ENCODE measurements around the gene CNTLN.

Gene CNTLN

DNA sequence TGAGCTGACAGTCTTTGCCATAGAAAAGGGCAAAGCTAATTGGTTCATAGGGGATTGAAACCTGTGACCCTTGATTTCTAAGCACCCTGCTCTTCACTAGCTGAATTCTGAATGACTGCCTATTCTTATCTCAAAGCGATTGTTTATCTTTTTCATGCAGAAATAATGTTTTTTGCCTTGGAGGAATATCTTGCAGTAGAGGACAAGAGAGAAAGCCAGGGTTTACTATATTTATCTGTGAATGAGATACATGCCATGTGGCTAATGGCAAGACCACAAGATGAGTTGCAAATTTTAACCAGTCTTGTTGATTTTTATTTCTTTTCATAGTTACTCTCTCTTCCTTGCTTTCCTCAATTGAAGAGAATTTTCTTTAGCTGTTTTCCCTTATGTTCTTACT is 185.0 kb downstream of the CNTLN start:
- H3K36me3 ChIP-seq (ENCODE audit: insufficient read depth, low read length): no peaks in the 10 kb centered on the region
- TF ChIP-seq EZH2phosphoT487 (IDR thresholded peaks at IDR 0.05; ENCODE audit: borderline replicate concordance): no peak
- TF ChIP-seq, protein P1, sequence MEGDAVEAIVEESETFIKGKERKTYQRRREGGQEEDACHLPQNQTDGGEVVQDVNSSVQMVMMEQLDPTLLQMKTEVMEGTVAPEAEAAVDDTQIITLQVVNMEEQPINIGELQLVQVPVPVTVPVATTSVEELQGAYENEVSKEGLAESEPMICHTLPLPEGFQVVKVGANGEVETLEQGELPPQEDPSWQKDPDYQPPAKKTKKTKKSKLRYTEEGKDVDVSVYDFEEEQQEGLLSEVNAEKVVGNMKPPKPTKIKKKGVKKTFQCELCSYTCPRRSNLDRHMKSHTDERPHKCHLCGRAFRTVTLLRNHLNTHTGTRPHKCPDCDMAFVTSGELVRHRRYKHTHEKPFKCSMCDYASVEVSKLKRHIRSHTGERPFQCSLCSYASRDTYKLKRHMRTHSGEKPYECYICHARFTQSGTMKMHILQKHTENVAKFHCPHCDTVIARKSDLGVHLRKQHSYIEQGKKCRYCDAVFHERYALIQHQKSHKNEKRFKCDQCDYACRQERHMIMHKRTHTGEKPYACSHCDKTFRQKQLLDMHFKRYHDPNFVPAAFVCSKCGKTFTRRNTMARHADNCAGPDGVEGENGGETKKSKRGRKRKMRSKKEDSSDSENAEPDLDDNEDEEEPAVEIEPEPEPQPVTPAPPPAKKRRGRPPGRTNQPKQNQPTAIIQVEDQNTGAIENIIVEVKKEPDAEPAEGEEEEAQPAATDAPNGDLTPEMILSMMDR (conservative IDR thresholded peaks at IDR 0.05; ENCODE audit: low read length): no peak
- H3K9me2 ChIP-seq (replicated peaks; ENCODE audit: low read depth, low read length): no peaks in the 10 kb centered on the region
- H4K20me1 ChIP-seq (ENCODE audit: insufficient read depth, low read length, poor library complexity, severe bottlenecking): no peaks in the 10 kb centered on the region
- H3K4me3 ChIP-seq (ENCODE audit: low read length, poor library complexity, severe bottlenecking): no peak overlapping the region
- no peaks in the 10 kb centered on the region for H3K4me1 ChIP-seq (ENCODE audit: insufficient read depth, low read length, poor library complexity, severe bottlenecking)
- no peak overlapping the region for H3K4me2 ChIP-seq (ENCODE audit: low read depth, low read length, poor library complexity, severe bottlenecking)
- H2AFZ ChIP-seq (ENCODE audit: low read length): no peak overlapping the region
- H3K9ac ChIP-seq (ENCODE audit: low read depth, low read length, poor library complexity, severe bottlenecking): no peak overlapping the region
- no peaks in the 10 kb centered on the region for H3K9me3 ChIP-seq (ENCODE audit: insufficient read depth, low read depth, low read length)
- no peaks in the 10 kb centered on the region for H3F3A ChIP-seq (ENCODE audit: low read depth)
- H3K79me2 ChIP-seq (ENCODE audit: insufficient read depth, low read length): no peaks in the 10 kb centered on the region
- no peaks in the 10 kb centered on the region for H3K27me3 ChIP-seq (ENCODE audit: insufficient read depth, low read length, poor library complexity, severe bottlenecking)

DNA sequence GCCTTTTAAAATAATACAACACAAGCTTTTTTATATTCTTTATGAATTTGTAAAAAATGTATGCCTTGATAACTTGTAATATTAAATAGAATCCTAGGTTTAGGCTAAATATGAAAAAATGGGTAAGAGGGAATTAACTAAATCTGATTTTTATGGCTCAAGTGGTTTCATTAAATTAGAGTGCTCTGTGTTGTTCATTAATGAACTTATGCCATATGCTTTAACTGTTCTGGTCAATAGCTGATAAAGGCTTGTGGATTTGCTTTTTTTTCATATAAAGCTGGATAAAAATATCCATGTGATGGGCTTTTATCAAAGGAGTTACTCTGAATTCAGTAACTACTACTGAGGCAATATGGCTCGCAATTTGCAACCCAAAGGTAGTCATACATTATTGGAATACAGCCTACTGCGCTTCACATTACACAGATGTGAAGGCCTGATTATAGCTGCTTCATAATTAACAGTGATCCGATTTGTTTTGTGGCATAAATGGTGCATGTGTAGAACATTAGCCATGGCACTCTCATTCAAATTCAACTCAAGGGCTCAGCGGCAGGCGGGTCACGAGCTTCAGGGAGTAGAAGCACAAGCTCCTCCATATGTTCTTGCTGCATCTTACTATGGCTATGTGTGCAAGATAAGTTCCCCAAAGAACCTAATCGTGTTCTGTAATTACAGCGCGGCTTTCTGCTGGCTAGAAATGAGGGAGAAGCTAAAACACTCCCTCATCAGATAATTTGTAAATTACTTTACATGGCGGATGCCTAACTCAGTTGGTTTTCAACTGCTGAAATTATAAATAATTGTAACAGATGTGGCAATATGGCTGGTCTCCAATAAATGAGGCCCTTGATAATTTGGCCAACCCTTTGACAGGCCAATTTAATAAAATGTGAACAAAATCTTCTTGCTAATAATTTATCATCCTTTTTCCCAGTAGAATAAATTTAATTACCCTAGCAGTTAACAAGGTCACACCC is 188.3 kb downstream of the CNTLN start:
- no peak overlapping the region for H3K4me2 ChIP-seq (ENCODE audit: low read depth, low read length, poor library complexity, severe bottlenecking)

DNA sequence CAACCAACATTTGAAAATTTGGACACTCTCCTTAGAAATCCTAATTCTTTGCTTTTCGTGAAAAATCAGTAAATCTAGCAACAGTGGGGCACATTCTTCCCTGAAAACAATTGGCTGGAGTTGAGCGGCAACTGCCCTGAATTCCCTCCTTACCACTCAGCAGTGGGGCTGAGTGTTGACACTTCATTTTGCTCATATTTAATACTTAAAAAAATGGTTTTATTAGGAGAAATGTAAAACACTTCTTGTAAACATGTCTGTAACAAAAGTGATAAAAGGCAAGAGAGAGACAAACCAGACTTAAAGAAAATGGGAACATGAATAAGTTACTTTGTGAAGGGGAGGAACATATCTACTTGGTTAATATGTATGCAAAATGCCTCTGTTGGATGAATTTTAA is 193.5 kb downstream of the CNTLN start:
- H3F3A ChIP-seq (ENCODE audit: low read depth): no peaks in the 10 kb centered on the region
- no peaks in the 10 kb centered on the region for H3K27me3 ChIP-seq (ENCODE audit: insufficient read depth, low read length, poor library complexity, severe bottlenecking)
- no peaks in the 10 kb centered on the region for H3K79me2 ChIP-seq (ENCODE audit: insufficient read depth, low read length)
- no peak overlapping the region for H3K4me2 ChIP-seq (ENCODE audit: low read depth, low read length, poor library complexity, severe bottlenecking)
- no peak overlapping the region for H3K9ac ChIP-seq (ENCODE audit: low read depth, low read length, poor library complexity, severe bottlenecking)
- no peaks in the 10 kb centered on the region for H3K36me3 ChIP-seq (ENCODE audit: insufficient read depth, low read length)
- H3K4me1 ChIP-seq (ENCODE audit: insufficient read depth, low read length, poor library complexity, severe bottlenecking): no peaks in the 10 kb centered on the region
- H4K20me1 ChIP-seq (ENCODE audit: insufficient read depth, low read length, poor library complexity, severe bottlenecking): no peaks in the 10 kb centered on the region
- no peak overlapping the region for H3K4me3 ChIP-seq (ENCODE audit: low read length, poor library complexity, severe bottlenecking)
- no peak for TF ChIP-seq EZH2phosphoT487 (IDR thresholded peaks at IDR 0.05; ENCODE audit: borderline replicate concordance)
- TF ChIP-seq, protein P1 (conservative IDR thresholded peaks at IDR 0.05; ENCODE audit: low read length): no peak
- no peaks in the 10 kb centered on the region for H3K9me3 ChIP-seq (ENCODE audit: insufficient read depth, low read depth, low read length)
- H3K9me2 ChIP-seq (replicated peaks; ENCODE audit: low read depth, low read length): no peaks in the 10 kb centered on the region
- H2AFZ ChIP-seq (ENCODE audit: low read length): no peak overlapping the region

More for the DNA sequence above, 188.3 kb downstream of the CNTLN start:
- no peak for TF ChIP-seq EZH2phosphoT487 (IDR thresholded peaks at IDR 0.05; ENCODE audit: borderline replicate concordance)
- TF ChIP-seq, protein P1 (conservative IDR thresholded peaks at IDR 0.05; ENCODE audit: low read length): no peak
- Histone ChIP-seq H3K9me2 (replicated peaks; ENCODE audit: low read depth, low read length) (no peaks in the 10 kb centered on the region), H2AFZ (ENCODE audit: low read length) (no peak overlapping the region), H3K4me3 (ENCODE audit: low read length, poor library complexity, severe bottlenecking) (no peak overlapping the region), H3K4me1 (ENCODE audit: insufficient read depth, low read length, poor library complexity, severe bottlenecking) (no peaks in the 10 kb centered on the region), H3F3A (ENCODE audit: low read depth) (no peaks in the 10 kb centered on the region), H3K9ac (ENCODE audit: low read depth, low read length, poor library complexity, severe bottlenecking) (no peak overlapping the region), H4K20me1 (ENCODE audit: insufficient read depth, low read length, poor library complexity, severe bottlenecking) (no peaks in the 10 kb centered on the region), H3K9me3 (ENCODE audit: insufficient read depth, low read depth, low read length) (no peaks in the 10 kb centered on the region), H3K27me3 (ENCODE audit: insufficient read depth, low read length, poor library complexity, severe bottlenecking) (no peaks in the 10 kb centered on the region), H3K79me2 (ENCODE audit: insufficient read depth, low read length) (no peaks in the 10 kb centered on the region), H3K36me3 (ENCODE audit: insufficient read depth, low read length) (no peaks in the 10 kb centered on the region)
